ENCODE data around the gene ADARB2. TPM values are rescaled to one million over a fixed set of nuclear protein-coding genes. Genes with fewer than 3 reads are reported as not detected.

ADARB2 gene
- total RNA-seq, 1 donor from 2014 or later: 0.08 TPM

- Histone ChIP-seq H3K27me3 (ENCODE audit: control insufficient read depth, insufficient read depth, low read length) (no peaks in the 10 kb centered on the region), H3K36me3 (ENCODE audit: control insufficient read depth, insufficient read depth, low read length) (no peaks in the 10 kb centered on the region), H3K4me3 (ENCODE audit: low read depth, low read length) (no peak overlapping the region)
- DNase-seq (ENCODE audit: low read depth): no peak
- TF ChIP-seq, protein P1, sequence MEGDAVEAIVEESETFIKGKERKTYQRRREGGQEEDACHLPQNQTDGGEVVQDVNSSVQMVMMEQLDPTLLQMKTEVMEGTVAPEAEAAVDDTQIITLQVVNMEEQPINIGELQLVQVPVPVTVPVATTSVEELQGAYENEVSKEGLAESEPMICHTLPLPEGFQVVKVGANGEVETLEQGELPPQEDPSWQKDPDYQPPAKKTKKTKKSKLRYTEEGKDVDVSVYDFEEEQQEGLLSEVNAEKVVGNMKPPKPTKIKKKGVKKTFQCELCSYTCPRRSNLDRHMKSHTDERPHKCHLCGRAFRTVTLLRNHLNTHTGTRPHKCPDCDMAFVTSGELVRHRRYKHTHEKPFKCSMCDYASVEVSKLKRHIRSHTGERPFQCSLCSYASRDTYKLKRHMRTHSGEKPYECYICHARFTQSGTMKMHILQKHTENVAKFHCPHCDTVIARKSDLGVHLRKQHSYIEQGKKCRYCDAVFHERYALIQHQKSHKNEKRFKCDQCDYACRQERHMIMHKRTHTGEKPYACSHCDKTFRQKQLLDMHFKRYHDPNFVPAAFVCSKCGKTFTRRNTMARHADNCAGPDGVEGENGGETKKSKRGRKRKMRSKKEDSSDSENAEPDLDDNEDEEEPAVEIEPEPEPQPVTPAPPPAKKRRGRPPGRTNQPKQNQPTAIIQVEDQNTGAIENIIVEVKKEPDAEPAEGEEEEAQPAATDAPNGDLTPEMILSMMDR (IDR thresholded peaks at IDR 0.05; ENCODE audit: insufficient read depth, low read length, poor library complexity, severe bottlenecking): no peak
Observed at GRCh38 chr10:1272777-1273161, 464.6 kb downstream of the ADARB2 start.

GRCh38 chr10:1272079-1272776 lies 465.1 kb downstream of the ADARB2 start:
- Histone ChIP-seq H3K27me3 (ENCODE audit: control insufficient read depth, insufficient read depth, low read length) (no peaks in the 10 kb centered on the region), H3K36me3 (ENCODE audit: control insufficient read depth, insufficient read depth, low read length) (no peaks in the 10 kb centered on the region), H3K4me3 (ENCODE audit: low read depth, low read length) (no peak overlapping the region)
- TF ChIP-seq, protein P1 (IDR thresholded peaks at IDR 0.05; ENCODE audit: insufficient read depth, low read length, poor library complexity, severe bottlenecking): no peak
- DNase-seq (ENCODE audit: low read depth): no peak

GRCh38 chr10:1270906-1271305 lies 466.4 kb downstream of the ADARB2 start:
- TF ChIP-seq, protein P1 (IDR thresholded peaks at IDR 0.05; ENCODE audit: insufficient read depth, low read length, poor library complexity, severe bottlenecking): no peak
- DNase-seq (ENCODE audit: low read depth): no peak
- Histone ChIP-seq H3K36me3 (ENCODE audit: control insufficient read depth, insufficient read depth, low read length) (no peaks in the 10 kb centered on the region), H3K27me3 (ENCODE audit: control insufficient read depth, insufficient read depth, low read length) (no peaks in the 10 kb centered on the region), H3K4me3 (ENCODE audit: low read depth, low read length) (no peak overlapping the region)

- H3K4me3 ChIP-seq (ENCODE audit: low read depth, low read length): no peak overlapping the region
- DNase-seq (ENCODE audit: low read depth): no peak
- TF ChIP-seq, protein P1 (IDR thresholded peaks at IDR 0.05; ENCODE audit: insufficient read depth, low read length, poor library complexity, severe bottlenecking): no peak
- H3K27me3 ChIP-seq (ENCODE audit: control insufficient read depth, insufficient read depth, low read length): no peaks in the 10 kb centered on the region
- H3K36me3 ChIP-seq (ENCODE audit: control insufficient read depth, insufficient read depth, low read length): no peaks in the 10 kb centered on the region
Observed at GRCh38 chr10:1270490-1270889, 466.8 kb downstream of the ADARB2 start.

- DNase-seq (ENCODE audit: low read depth): no peak
- Histone ChIP-seq H3K36me3 (ENCODE audit: control insufficient read depth, insufficient read depth, low read length) (no peaks in the 10 kb centered on the region), H3K4me3 (ENCODE audit: low read depth, low read length) (no peak overlapping the region), H3K27me3 (ENCODE audit: control insufficient read depth, insufficient read depth, low read length) (no peaks in the 10 kb centered on the region)
- TF ChIP-seq, protein P1 (IDR thresholded peaks at IDR 0.05; ENCODE audit: insufficient read depth, low read length, poor library complexity, severe bottlenecking): no peak
Observed at GRCh38 chr10:1268831-1269230, 468.5 kb downstream of the ADARB2 start.

GRCh38 chr10:1267568-1267967 lies 469.8 kb downstream of the ADARB2 start:
- H3K36me3 ChIP-seq (ENCODE audit: control insufficient read depth, insufficient read depth, low read length): no peaks in the 10 kb centered on the region
- no peak for DNase-seq (ENCODE audit: low read depth)
- TF ChIP-seq, protein P1 (IDR thresholded peaks at IDR 0.05; ENCODE audit: insufficient read depth, low read length, poor library complexity, severe bottlenecking): no peak
- H3K4me3 ChIP-seq (ENCODE audit: low read depth, low read length): no peak overlapping the region
- H3K27me3 ChIP-seq (ENCODE audit: control insufficient read depth, insufficient read depth, low read length): no peaks in the 10 kb centered on the region

All from kidney epithelial cell (primary cell).